Stomach (tissue), 9 donors: Measurements from ENCODE around the gene OLIG1. TPM values are rescaled to one million over a fixed set of nuclear protein-coding genes. Genes with fewer than 3 reads are reported as not detected.

Source experiments
- DNase-seq, 2 donors: peaks; one replicate each; pipeline versions ENCODE4 v3.0.0 to v3.0.0-alpha.2; 2013 to 2019
- H3K27ac ChIP-seq, 5 donors: fragments of 200-600 bp in 4 of 5; sonication (generic) in 4 of 5; one replicate each; pipeline ENCODE4 v1.5.1; 2013 to 2019; ENCODE audit warnings: mild to moderate bottlenecking in 1 of 5, moderate library complexity in 1 of 5
- H3K27me3 ChIP-seq, 3 donors: fragments of 200-600 bp; sonication (generic); one replicate each; pipeline ENCODE4 v1.5.1; 2017 to 2019; ENCODE audit warnings: mixed run types in 1 of 3
- H3K36me3 ChIP-seq, 4 donors: fragments of 200-600 bp; sonication (generic); 1 replicate in 3 of 4; 2 replicates in 1 of 4; pipeline ENCODE4 v1.5.1; 2016 to 2019
- H3K4me1 ChIP-seq, 4 donors: fragments of 200-600 bp; sonication (generic); one replicate each; pipeline ENCODE4 v1.5.1; 2016 to 2019
- H3K4me3 ChIP-seq, 4 donors: fragments of 200-600 bp; sonication (generic) in 3 of 4; one replicate each; pipeline ENCODE4 v1.5.1; 2016 to 2019; ENCODE audit warnings: mild to moderate bottlenecking in 1 of 4
- H3K9me3 ChIP-seq, 4 donors: fragments of 200-600 bp; sonication (generic); one replicate each; pipeline ENCODE4 v1.5.1; 2016 to 2019
- EP300 ChIP-seq: sonication (generic); formaldehyde crosslinking; IDR thresholded peaks from one replicate; pipeline ENCODE4 v1.6.1; 2017; ENCODE audit warnings: antibody characterized with exemption
- POLR2A ChIP-seq, 4 donors: fragments of 450-650 bp; IDR thresholded peaks; one replicate each; pipeline ENCODE4 v1.6.1; 2016; ENCODE audit warnings: antibody characterized with exemption in 4 of 4, control low read depth in 2 of 4, mild to moderate bottlenecking in 1 of 4, moderate library complexity in 1 of 4
- POLR2AphosphoS5 ChIP-seq, 3 donors: sonication (generic); formaldehyde crosslinking; IDR thresholded peaks; one replicate each; pipeline ENCODE4 v1.6.1; 2016; ENCODE audit warnings: antibody characterized with exemption in 3 of 3
- WGBS, 5 donors: extraction: QIAGEN DNeasy Blood & Tissue Kit in 3 of 5; methylation state at CpG; one replicate each; pipeline versions ENCODE4 v1.1.5 to v1.1.7; 2013 to 2018; 5-methylcytosine and 5-hydroxymethylcytosine counted together
- intact Hi-C: fragments of 100-400 bp; cut with DNase I; formaldehyde crosslinking; loops from one replicate; pipeline ENCODE4 v1.15.1; 2023; ENCODE audit warnings: low total_unique reads
- polyA plus RNA-seq, 3 donors: library from polyadenylated mRNA; stranded (reverse); fragments of 200-250 nt; gene quantifications; one replicate each; pipeline ENCODE4 v1.2.3, GENCODE V29; 2013
- total RNA-seq, 5 donors: library from RNA; depleted of rRNA; stranded (reverse); fragments of >200 nt; gene quantifications; one replicate each; pipeline versions ENCODE4 v1.1.0 to v1.2.3, GENCODE V29; 2014 to 2016
- TF ChIP-seq, protein P1 (sequence below), 7 experiments: fragments of 450-650 bp in 4 of 7; fragments of 200-600 bp in 3 of 7; sonication (generic) in 3 of 7; IDR thresholded peaks; one replicate each; pipeline ENCODE4 v1.5.1; 2016 to 2019; ENCODE audit warnings: antibody characterized with exemption in 7 of 7, control low read depth in 2 of 7, mild to moderate bottlenecking in 1 of 7
- donor health status: healthy with polysubstance abuse.
- donor health status: Bipolar disorder and iron deficiency.
- donor health status: healthy.

The OLIG1 gene
- total and polyA plus RNA-seq, 8 donors, result not detected

DNA sequence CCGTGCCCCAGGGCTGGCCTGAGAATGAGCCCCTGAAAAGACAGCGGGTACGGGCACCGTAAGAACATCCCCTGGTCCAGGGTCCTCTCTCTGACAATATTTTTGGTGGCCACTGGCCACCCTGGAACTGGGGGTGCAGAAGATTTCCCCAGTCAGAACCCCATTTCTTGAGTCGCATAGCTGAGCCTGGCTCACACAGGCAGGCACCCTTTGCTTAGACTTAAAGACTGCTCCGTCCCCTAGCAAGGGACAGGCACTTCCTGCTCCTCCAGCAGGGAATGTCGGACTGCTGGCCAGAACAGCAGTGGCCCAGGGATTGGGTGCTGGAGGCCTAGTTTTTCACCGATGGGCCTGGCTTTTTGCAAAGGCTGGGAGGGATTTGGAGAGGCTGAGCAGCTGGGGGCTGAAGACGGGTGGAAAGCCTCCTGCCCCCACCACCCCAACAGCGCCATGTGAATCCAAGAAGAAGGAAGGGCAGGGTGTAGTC is 39.9 kb upstream of the OLIG1 start:
- Histone ChIP-seq H3K36me3 (no peaks in the 10 kb centered on the region), H3K9me3 (no peaks in the 10 kb centered on the region), H3K27ac (no peak overlapping the region), H3K4me3 (no peak overlapping the region), H3K27me3 (peaks cover 47 to 100% (median 100%) of the 10 kb centered on the region in 3 donors), H3K4me1 (peaks cover 5 to 60% (median 32%) of the 10 kb centered on the region in 4 donors)
- intact Hi-C loops, result no loop called here
- 21 to 45% (median 23%) methylated on average over 10 of the region's 10 CpGs for WGBS, 5 donors
- TF ChIP-seq, protein P1, sequence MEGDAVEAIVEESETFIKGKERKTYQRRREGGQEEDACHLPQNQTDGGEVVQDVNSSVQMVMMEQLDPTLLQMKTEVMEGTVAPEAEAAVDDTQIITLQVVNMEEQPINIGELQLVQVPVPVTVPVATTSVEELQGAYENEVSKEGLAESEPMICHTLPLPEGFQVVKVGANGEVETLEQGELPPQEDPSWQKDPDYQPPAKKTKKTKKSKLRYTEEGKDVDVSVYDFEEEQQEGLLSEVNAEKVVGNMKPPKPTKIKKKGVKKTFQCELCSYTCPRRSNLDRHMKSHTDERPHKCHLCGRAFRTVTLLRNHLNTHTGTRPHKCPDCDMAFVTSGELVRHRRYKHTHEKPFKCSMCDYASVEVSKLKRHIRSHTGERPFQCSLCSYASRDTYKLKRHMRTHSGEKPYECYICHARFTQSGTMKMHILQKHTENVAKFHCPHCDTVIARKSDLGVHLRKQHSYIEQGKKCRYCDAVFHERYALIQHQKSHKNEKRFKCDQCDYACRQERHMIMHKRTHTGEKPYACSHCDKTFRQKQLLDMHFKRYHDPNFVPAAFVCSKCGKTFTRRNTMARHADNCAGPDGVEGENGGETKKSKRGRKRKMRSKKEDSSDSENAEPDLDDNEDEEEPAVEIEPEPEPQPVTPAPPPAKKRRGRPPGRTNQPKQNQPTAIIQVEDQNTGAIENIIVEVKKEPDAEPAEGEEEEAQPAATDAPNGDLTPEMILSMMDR (IDR thresholded peaks at IDR 0.05), result no peak
- TF ChIP-seq POLR2A (IDR thresholded peaks at IDR 0.05), result no peak
- TF ChIP-seq POLR2AphosphoS5 (IDR thresholded peaks at IDR 0.05), result no peak
- no peak for TF ChIP-seq EP300
- DNase-seq, result no peak

DNA sequence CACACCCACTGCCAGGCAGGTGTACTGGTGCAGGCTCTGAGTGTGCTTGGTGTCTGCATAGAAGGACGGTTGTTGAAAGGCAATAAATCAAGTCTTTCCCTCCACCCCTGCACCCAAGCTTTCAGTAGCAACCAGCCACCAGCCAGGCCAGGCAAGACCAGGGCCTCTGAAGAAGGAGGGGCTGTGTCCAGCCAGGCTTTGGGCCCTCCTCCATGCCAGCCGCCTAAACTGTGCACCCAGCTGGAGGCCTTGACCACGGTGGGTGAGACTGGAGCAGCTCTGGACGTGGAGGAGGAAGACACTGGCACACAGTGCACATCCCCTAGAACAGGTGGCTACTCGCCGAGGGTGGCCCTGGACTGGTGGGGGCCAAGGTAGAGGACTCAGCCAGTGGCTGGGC is 39.3 kb upstream of the OLIG1 start:
- intact Hi-C loops, result no loop called here
- DNase-seq, result no peak
- Histone ChIP-seq H3K36me3 (no peaks in the 10 kb centered on the region), H3K4me1 (peaks cover 5 to 54% (median 29%) of the 10 kb centered on the region in 4 donors), H3K4me3 (no peak overlapping the region), H3K9me3 (no peaks in the 10 kb centered on the region), H3K27me3 (peaks cover 43 to 100% (median 100%) of the 10 kb centered on the region in 3 donors), H3K27ac (no peak overlapping the region)
- TF ChIP-seq POLR2A (IDR thresholded peaks at IDR 0.05) (no peak), POLR2AphosphoS5 (IDR thresholded peaks at IDR 0.05) (no peak), EP300 (no peak)
- TF ChIP-seq, protein P1 (IDR thresholded peaks at IDR 0.05), result no peak
- WGBS, 5 donors, result 13 to 38% (median 31%) methylated on average over 5 to 6 of the region's 6 CpGs

DNA sequence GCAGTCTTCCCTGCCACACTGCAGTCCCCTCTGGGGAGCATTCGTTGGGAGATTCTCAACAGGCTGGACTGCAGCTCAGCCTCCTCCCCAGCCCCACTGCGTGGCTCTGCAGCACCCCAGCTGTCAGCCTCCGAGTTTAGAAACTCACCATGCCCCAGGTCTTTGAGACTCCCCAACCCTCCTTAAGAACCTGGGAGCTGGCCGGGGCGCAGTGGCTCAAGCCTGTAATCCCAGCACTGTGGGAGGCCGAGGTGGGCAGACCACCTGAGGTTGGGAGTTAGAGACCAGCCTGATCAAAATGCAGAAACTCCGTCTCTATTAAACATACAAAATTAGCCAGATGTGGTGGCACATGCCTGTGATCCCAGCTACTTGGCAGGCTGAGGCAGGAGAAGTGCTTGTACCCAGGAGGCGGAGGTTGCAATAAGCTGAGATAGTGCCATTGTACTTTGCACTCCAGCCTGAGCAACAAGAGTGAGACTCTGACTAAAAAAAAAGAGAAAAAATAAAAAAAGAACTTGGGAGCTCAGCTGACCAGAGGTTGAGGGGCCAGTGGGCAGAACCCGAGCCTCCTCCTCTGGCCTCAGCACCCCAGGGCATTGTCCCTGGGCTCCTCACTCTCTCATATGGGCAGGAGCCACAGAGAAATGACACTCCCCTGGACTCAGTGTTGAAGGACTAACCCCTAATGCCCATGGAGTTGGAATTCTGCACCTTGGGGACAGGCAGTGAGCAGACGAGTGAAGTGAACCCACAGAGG is 38.6 kb upstream of the OLIG1 start:
- H3K27ac ChIP-seq, result no peak overlapping the region
- peaks cover 5 to 47% (median 28%) of the 10 kb centered on the region in 4 donors for H3K4me1 ChIP-seq
- no peaks in the 10 kb centered on the region for H3K9me3 ChIP-seq
- no peak for DNase-seq
- TF ChIP-seq EP300 (no peak), POLR2A (IDR thresholded peaks at IDR 0.05) (no peak), POLR2AphosphoS5 (IDR thresholded peaks at IDR 0.05) (no peak)
- TF ChIP-seq, protein P1 (IDR thresholded peaks at IDR 0.05), result no peak
- peaks cover 36 to 100% (median 93%) of the 10 kb centered on the region in 3 donors for H3K27me3 ChIP-seq
- WGBS, 5 donors, result 17 to 33% (median 27%) methylated on average over 8 to 10 of the region's 10 CpGs
- no peaks in the 10 kb centered on the region for H3K36me3 ChIP-seq
- intact Hi-C loops, result no loop called here
- no peak overlapping the region for H3K4me3 ChIP-seq

DNA sequence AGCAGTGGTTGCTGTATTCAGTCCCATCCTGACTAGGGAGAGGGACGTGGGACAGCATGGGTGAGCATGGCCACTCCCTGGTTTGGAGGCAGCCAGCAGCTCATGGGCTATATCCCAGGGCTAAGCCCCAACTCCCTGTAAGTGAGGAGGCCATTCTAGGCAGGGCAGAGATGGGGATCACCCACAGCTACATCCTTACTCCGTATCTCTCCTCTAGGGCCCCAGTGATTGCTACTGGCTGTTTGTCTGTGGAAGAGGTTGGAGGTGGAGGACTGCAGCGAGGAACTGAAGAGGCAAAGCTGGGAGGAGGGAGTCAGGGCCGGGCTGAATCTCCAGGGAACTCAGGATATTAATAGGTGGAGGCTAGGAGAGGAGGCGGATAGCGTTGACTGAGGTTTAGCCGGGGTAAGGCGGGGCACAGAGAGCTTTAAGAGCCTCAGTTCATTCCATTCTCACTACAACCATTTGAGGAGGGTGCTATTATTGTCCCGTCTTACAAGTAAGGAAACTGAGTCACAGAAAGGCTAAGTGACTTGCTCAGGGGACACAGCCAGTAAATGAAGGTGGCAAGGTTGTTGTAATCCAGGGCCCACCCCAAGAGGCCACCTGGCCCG is 37.4 kb upstream of the OLIG1 start:
- TF ChIP-seq POLR2A (IDR thresholded peaks at IDR 0.05), result no peak
- TF ChIP-seq, protein P1 (IDR thresholded peaks at IDR 0.05), result no peak
- no peak for TF ChIP-seq EP300
- H3K36me3 ChIP-seq, result no peaks in the 10 kb centered on the region
- WGBS, 5 donors, result 14 to 30% (median 25%) methylated on average over 9 to 10 of the region's 10 CpGs

More for the DNA sequence above, 37.4 kb upstream of the OLIG1 start:
- Histone ChIP-seq H3K27me3 (peaks cover 24 to 100% (median 81%) of the 10 kb centered on the region in 3 donors), H3K4me1 (peaks cover 5 to 35% (median 21%) of the 10 kb centered on the region in 4 donors), H3K9me3 (no peaks in the 10 kb centered on the region), H3K4me3 (no peak overlapping the region), H3K27ac (no peak overlapping the region)
- DNase-seq, result no peak
- intact Hi-C loops, result no loop called here
